Activated CD4-positive, alpha-beta T cell treated with anti-CD3 and anti-CD28 coated beads, Interleukin-2, Interleukin-4, amounts not matched to agents 100 ng/mL and 50 ng/mL, durations not matched to agents 16 hours and 8 hours (primary cell): ENCODE measurements around the gene KCNMA1.
"Not testable (repeated sequence)": the region's sequence is repeated elsewhere in the genome, so short reads cannot be mapped to it uniquely, and the experiment has no call there.

ENCODE experiments used
- DNase-seq: peaks from one replicate; pipeline ENCODE4 v3.0.0-alpha.2; 2020; ENCODE audit warnings: low spot score

KCNMA1 gene

DNA sequence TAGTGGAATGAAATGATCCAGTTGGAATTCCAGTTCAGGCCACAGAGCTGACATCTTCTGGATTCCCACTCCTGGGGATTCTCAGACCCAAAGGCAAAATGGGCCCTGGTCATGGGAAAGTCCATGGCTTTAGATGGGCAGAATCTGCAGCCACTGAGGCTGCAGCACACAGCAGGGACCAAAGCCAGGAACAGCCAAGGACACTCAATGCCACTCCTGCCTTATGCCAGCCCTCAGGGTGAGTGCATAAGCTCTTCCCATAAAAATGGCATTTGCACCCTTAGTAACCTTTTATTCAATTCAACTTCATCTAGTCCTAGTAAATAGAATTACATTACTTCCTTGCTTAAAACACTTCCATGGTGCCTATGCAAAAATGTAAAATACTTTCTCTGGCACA lies 274.4 kb downstream of the KCNMA1 start:
- no peak for DNase-seq

GRCh38 chr10:77361831-77362230 lies 275.8 kb downstream of the KCNMA1 start:
- no peak for DNase-seq

DNA sequence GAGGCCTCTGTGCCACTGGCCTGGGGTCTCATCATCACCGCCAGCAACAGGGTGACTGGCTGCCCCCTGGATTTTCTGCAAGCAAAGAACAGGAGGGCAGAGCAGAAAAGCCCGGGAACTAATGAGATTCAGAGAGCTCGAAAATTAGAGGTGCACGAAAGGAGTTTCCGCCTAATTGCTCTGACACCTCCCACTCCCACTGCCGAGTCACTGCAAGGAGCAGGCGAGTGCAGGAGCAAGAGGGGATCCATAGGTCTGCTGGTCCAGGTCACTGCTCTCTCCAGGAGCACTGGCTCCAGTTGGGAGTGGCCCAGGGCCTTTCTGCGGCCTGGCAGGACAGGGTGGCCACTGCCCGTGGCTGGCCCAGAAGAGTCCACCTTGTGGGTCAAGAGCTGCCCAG lies 276.2 kb downstream of the KCNMA1 start:
- DNase-seq = no peak

GRCh38 chr10:77360835-77361234 lies 276.8 kb downstream of the KCNMA1 start:
- no peak for DNase-seq

DNA sequence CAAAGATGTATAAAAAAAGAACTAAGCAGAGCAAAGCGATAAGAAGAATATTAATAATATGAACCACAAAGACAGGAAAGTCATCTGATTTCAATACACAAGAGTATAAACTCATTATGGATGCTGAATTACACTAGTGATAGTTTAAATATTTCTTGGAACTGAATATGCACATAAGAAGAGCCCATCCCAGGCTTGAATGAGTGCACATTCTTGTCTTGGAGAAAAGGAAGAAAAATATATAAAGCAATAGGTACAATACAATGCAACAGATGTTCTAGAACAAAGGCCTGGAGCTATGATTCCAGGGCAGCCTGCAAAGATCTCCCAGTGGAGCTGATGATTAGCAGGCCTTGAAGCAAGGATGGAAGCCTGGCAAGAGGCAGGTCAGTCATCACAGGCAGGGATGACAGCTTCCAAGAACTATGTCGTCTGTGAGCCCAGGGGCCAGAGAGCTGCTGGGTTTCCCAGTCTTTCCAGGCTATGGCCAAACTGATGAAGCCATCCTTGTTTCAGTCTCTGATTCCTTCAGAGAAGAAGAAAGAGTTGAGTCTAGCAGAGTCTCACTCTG lies 277.6 kb downstream of the KCNMA1 start:
- no peak for DNase-seq

GRCh38 chr10:77359287-77359691 lies 278.3 kb downstream of the KCNMA1 start:
- DNase-seq = no peak

DNA sequence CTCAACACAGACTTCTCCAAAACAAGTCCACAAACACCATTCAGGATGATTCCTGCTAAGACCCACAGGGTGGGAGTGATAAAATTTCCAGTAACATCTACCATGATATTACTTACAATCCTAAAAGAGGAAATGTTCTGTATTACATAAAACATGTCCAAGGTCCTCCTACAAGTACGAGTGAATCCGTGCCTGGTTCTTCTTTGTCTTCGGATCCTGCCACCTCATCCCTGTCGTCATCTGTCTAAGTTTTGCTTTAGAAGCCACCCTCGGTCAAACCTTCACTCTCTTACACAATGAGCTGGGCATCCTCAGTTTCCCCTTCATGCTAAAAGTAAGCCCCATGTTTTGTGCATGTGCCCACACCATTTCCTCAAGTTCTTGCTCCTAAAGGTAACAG lies 279.0 kb downstream of the KCNMA1 start:
- no peak for DNase-seq

- DNase-seq = no peak
These were observed 279.8 kb downstream of the KCNMA1 start for GRCh38 chr10:77357611-77358310.

- no peak for DNase-seq
These were observed 280.4 kb downstream of the KCNMA1 start for GRCh38 chr10:77357185-77357584.

DNA sequence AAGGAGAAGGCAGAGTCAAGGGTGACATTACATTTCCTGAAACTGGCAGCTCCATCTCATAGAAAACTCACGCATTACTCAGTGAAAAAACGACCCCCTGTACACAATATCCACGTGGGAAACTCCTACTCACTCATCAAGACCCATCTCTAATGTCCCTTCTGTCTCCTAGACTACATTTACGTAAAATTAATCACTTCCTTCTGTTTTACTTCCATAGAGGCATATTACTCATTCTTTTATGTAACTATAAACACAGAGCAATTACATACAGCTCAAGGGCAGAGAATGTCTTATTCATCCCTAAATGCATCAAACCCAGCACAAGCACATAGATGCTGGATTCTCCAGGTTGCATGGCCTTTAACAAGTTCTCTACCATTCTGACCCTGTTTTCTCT lies 281.8 kb downstream of the KCNMA1 start:
- no peak for DNase-seq

DNA sequence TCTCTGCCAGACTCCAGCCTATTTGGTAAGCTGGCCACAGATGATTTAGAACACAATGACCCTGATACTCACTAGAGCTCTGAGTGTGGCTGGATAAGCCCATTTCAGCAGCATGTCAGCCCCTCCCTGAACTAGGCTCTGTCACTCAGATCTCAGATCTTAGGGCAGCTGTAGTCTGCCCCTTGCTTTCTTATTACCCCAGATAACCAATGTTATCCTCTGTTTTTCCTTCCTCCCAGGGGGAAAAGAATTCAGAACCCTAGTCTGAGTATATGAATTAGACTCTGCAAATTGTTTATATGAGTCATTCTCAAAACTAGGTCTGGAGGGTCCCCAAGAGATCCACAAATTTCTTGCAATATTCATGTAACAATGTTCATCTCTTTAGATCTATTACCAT lies 286.2 kb downstream of the KCNMA1 start:
- no peak for DNase-seq

DNA sequence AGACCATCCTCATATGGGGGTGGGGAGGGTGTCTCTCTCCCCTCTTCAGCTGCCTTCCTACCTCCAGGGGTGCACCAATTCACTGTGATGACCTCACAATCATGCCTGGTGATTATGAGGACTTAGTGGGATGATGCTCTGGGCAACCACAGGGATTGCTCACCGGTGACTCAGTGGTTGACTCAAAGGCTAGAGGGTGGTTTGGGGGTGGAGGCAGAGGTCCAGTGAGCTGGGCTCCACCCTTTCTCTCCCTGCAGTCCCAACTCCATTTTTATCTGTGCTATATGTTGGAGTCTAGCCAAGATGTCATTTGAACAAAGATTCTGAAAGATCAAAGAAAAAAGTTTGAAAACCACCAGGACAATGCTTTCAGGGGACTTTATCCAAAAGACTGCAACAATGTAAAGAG lies 286.9 kb downstream of the KCNMA1 start:
- DNase-seq = peak; percentile 13

- DNase-seq = no peak
These were observed 287.5 kb downstream of the KCNMA1 start for GRCh38 chr10:77350134-77350533.

DNA sequence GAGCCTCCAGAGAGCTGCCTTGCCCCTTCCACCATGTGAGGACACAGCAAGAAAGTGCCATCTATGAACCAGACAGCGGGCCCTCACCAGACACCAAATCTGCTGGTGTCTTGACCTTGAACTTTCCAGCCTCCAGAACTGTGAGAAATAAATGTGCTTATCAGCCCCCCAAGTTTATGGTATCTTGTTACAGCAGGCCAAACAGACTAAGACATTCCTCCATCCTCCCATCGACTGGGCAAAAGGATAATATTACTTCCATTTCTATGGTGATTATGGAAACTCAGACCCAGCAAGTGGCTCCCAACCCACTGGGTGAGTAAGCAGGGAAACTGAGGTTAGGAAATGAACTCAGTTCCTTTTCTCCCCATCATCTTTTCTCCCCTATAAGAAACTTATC lies 288.4 kb downstream of the KCNMA1 start:
- DNase-seq = no peak

DNA sequence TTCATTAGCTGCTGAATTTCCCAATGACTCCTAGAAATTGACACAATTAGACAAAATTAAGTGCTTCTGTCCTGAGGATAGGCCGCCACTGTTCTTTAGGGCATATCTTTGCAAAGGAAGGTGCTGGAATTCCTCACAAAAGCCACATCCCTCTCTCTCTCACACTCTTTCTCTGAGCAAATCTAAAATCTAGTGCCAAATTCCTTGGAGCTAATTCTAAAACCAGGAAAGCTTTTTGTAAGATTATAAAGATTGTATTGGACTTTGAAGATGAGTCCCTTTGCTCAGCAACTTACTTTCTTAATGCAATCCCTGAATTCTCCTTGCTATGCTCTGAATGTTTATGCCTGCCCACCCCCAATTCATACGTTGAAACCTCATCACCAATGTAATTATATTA lies 288.9 kb downstream of the KCNMA1 start:
- no peak for DNase-seq

GRCh38 chr10:77348082-77348481 lies 289.5 kb downstream of the KCNMA1 start:
- DNase-seq = no peak

GRCh38 chr10:77347052-77347451 lies 290.6 kb downstream of the KCNMA1 start:
- no peak for DNase-seq

DNA sequence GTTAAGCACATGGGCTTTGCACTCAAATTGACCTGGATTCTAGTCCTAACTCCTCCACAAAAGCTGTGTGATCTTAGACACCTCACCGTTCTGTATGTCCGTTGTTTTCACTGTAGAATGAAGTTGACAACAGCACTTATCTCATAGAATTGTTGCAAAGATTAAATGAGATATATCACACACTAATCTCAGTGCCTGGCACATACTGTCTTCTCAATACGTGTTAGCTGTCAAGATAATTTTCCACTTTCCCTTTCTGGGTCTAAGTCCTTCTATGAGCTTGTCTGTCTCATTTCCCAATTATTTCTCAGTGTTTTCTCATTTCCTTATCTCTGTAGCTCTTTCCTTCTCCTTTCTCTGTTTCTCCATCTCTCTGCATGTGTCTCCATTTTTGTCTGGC lies 296.6 kb downstream of the KCNMA1 start:
- no peak for DNase-seq

- not testable (repeated sequence) for DNase-seq
These were observed 297.7 kb downstream of the KCNMA1 start for GRCh38 chr10:77339872-77340271.

- no peak for DNase-seq
These were observed 298.4 kb downstream of the KCNMA1 start for GRCh38 chr10:77339166-77339565.

GRCh38 chr10:77338143-77338542 lies 299.5 kb downstream of the KCNMA1 start:
- no peak for DNase-seq

DNA sequence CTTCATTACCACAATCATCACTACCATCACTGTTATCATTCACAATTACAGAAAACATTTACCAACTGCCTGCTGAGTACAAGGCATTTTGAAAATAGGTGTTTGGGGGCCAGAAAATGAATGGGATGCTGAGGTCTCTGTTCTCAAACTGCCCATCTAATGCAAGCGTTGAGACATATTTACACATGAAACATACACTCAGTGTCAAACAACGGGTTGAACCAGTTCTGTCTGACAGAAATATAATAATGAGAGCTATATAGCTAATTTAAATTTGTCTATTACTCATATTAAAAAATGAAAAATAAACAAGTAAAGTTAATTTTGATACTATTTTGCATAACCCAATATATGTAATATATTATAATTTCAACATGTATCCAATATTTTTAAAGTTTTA lies 303.1 kb downstream of the KCNMA1 start:
- no peak for DNase-seq

DNA sequence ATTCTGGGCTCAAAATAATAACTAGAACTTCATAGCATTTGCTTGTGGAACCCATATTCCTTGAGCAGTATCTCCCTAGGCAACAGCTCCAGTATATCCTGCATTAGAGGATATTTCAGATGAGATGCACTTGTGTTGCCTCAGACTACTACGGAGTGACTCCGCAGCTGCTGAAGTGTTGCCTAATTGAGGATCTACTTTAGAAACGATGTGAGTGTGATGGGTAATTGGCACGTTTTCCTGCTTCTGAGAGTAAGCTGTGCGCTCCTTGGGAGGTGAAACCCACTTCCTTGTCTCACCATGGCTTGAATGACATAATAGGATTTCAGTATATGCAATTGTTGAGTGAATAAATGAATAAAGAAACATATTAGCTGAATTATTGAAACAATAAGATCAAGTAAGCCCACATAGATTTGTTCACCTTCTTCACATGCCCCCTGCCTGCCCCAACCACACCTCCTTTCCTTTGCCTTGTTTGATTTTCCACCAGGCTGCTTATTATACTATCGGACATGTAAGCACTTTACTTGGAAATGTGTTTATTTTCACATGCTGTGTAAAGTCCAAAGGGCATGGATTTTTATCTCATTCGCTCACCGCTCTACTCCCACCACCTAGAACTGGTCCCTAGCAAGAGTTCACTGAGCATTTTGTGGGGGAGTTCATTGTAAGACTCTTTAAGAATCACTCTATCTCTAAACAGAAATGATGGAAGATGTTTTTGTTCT lies 303.8 kb downstream of the KCNMA1 start:
- DNase-seq = no peak

DNA sequence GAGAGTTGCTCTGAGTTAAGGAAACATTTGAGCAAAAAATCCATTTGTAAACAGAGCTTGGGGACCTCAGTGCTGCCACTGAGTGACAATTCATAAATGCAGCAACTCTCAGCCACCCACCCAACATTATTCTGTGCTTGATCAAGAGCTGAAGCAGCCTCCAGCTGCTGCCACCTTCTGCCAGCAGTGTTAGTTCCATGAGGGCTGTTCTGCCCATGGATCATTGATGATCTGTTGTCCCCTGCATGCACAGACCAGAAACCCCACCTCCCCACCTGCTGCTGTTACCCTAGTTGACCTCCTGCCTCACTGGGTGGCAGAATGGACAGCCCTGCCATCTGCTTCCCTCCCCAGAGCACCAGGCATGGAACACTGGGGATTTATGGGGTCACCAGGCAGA lies 305.4 kb downstream of the KCNMA1 start:
- DNase-seq = no peak
